Astrocyte (in vitro differentiated cells and primary cell): ENCODE measurements around the gene SEMA4C. TPM values are rescaled to one million over a fixed set of nuclear protein-coding genes. Genes with fewer than 3 reads are reported as not detected.

ENCODE experiments used
- DNase-seq: peaks from one replicate; pipeline ENCODE4 v3.0.0-alpha.2; 2010; ENCODE audit warnings: low read depth
- FAIRE-seq: peaks from 2 replicates; lab custom pipeline; 2011; peaks lifted over from hg19 to GRCh38; lab: Jason Lieb, UNC
- H2AFZ ChIP-seq: 2 replicates; pipeline ENCODE4 v1.6.0; 2012; ENCODE audit warnings: low read depth, low read length, inconsistent platforms
- H3K27ac ChIP-seq: 2 replicates; pipeline ENCODE4 v1.5.1; 2011; ENCODE audit warnings: low read depth, low read length, inconsistent platforms
- H3K27me3 ChIP-seq: 2 replicates; pipeline ENCODE4 v1.6.0; 2011; ENCODE audit warnings: low read length, inconsistent platforms; ENCODE audit not compliant: insufficient read depth
- H3K36me3 ChIP-seq: 2 replicates; pipeline ENCODE4 v1.5.1; 2011; ENCODE audit warnings: low read length, inconsistent platforms; ENCODE audit not compliant: insufficient read depth
- H3K4me1 ChIP-seq: 2 replicates; pipeline ENCODE4 v1.5.1; 2011; ENCODE audit warnings: low read length, inconsistent platforms; ENCODE audit not compliant: insufficient read depth
- H3K4me2 ChIP-seq: 2 replicates; pipeline ENCODE4 v1.6.0; 2012; ENCODE audit warnings: low read length, inconsistent platforms
- H3K4me3 ChIP-seq: 2 replicates; pipeline ENCODE4 v1.5.1; 2011; ENCODE audit warnings: low read depth, mild to moderate bottlenecking, low read length, inconsistent platforms; ENCODE audit not compliant: insufficient read depth
- H3K79me2 ChIP-seq: 2 replicates; pipeline ENCODE4 v1.6.0; 2012; ENCODE audit warnings: mild to moderate bottlenecking, low read length, inconsistent platforms; ENCODE audit not compliant: insufficient read depth
- H3K9ac ChIP-seq: 2 replicates; pipeline ENCODE4 v1.6.0; 2012; ENCODE audit warnings: mild to moderate bottlenecking, low read length, inconsistent platforms
- H3K9me3 ChIP-seq: 2 replicates; pipeline ENCODE4 v1.5.1; 2012; ENCODE audit warnings: low read depth, mild to moderate bottlenecking, low read length, inconsistent platforms; ENCODE audit not compliant: insufficient read depth
- H4K20me1 ChIP-seq: 2 replicates; pipeline ENCODE4 v1.6.0; 2012; ENCODE audit warnings: low read length, inconsistent platforms; ENCODE audit not compliant: insufficient read depth
- H3K27ac Mint-ChIP-seq: one replicate; pipeline ENCODE4 v1.8.0; 2021; ENCODE audit warnings: mild to moderate bottlenecking, mixed read lengths; ENCODE audit not compliant: unreplicated experiment
- H3K27me3 Mint-ChIP-seq: one replicate; pipeline ENCODE4 v1.8.0; 2021; ENCODE audit warnings: low read depth, mixed read lengths; ENCODE audit not compliant: unreplicated experiment
- H3K36me3 Mint-ChIP-seq: one replicate; pipeline ENCODE4 v1.8.0; 2021; ENCODE audit warnings: low read depth, mixed read lengths; ENCODE audit not compliant: unreplicated experiment
- H3K4me1 Mint-ChIP-seq: one replicate; pipeline ENCODE4 v1.8.0; 2021; ENCODE audit warnings: low read depth, mixed read lengths; ENCODE audit not compliant: unreplicated experiment
- H3K4me3 Mint-ChIP-seq: one replicate; pipeline ENCODE4 v1.8.0; 2021; ENCODE audit warnings: mild to moderate bottlenecking, moderate library complexity, mixed read lengths; ENCODE audit not compliant: unreplicated experiment
- H3K9me3 Mint-ChIP-seq: one replicate; pipeline ENCODE4 v1.8.0; 2021; ENCODE audit warnings: mild to moderate bottlenecking, mixed read lengths; ENCODE audit not compliant: unreplicated experiment
- EZH2 ChIP-seq: IDR thresholded peaks from 2 replicates; pipeline ENCODE4 v1.6.1; 2012; ENCODE audit warnings: mild to moderate bottlenecking, low read length, inconsistent platforms; ENCODE audit not compliant: insufficient read depth
- total RNA-seq: library from RNA; stranded (reverse); gene quantifications from 2 replicates; pipeline ENCODE4 v1.2.1, GENCODE V29; 2021
- TF ChIP-seq, protein P1 (sequence below): IDR thresholded peaks from 2 replicates; pipeline ENCODE4 v1.5.1; 2011; ENCODE audit warnings: low read depth, mild to moderate bottlenecking, inconsistent platforms, low read length, moderate library complexity; ENCODE audit not compliant: insufficient read depth

The SEMA4C gene
- total RNA-seq, 1 donor from 2014 or later = 32.8 TPM

DNA sequence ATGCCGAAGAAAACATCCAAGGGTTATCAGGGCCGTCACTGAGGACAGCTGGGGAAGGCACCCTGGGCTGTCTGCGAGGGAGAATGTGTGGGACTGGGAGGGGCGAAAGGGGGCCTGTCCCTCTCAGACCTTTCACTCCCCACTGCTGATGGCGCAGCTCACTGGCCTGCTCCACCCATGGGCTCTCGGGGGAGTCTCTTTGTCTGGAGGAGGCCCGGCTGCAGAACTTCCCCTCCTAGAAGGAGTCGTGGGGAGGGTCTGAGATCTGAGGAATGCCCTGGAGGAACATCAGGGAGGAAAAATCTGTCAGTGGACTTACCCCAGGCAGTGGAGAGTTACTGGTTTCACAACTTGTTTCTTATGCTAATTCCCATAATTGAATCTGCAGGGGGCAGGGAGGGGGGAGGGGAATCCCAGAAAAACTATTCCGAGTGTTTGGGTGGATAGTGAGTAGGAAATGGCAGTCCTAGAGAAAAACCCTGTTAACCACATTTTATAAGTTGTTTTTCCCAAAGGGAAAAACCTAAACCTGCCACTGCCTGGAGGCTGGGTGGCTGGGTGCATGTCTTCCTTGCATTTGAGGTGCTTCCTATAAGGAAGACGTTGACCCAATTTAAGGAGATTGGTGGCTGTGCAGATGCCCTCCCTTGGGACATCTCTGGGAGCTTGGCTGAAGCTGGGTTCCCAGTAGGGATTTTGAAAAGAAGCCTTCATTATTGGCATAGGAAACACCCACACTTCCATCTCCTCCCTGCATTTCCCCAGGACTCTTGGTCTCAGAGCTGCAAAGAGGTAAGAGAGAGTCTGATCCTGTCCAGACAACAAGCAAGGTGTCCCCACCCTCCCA, 11.7 kb upstream of the SEMA4C start:
- H4K20me1 ChIP-seq = no peaks in the 10 kb centered on the region
- DNase-seq (no peak), FAIRE-seq (no peak)
- Mint-ChIP-seq H3K4me1 (peaks cover 11% of the 10 kb centered on the region), H3K4me3 (no peak overlapping the region), H3K27ac (no peak overlapping the region), H3K27me3 (peaks cover 16% of the 10 kb centered on the region), H3K9me3 (no peaks in the 10 kb centered on the region), H3K36me3 (no peaks in the 10 kb centered on the region)
- no peak overlapping the region for H3K4me3 ChIP-seq
- TF ChIP-seq, protein P1, sequence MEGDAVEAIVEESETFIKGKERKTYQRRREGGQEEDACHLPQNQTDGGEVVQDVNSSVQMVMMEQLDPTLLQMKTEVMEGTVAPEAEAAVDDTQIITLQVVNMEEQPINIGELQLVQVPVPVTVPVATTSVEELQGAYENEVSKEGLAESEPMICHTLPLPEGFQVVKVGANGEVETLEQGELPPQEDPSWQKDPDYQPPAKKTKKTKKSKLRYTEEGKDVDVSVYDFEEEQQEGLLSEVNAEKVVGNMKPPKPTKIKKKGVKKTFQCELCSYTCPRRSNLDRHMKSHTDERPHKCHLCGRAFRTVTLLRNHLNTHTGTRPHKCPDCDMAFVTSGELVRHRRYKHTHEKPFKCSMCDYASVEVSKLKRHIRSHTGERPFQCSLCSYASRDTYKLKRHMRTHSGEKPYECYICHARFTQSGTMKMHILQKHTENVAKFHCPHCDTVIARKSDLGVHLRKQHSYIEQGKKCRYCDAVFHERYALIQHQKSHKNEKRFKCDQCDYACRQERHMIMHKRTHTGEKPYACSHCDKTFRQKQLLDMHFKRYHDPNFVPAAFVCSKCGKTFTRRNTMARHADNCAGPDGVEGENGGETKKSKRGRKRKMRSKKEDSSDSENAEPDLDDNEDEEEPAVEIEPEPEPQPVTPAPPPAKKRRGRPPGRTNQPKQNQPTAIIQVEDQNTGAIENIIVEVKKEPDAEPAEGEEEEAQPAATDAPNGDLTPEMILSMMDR = no peak
- TF ChIP-seq EZH2 = no peak
- peaks cover 5% of the 10 kb centered on the region for H3K27me3 ChIP-seq
- H3K36me3 ChIP-seq = no peaks in the 10 kb centered on the region
- H3K4me1 ChIP-seq = no peaks in the 10 kb centered on the region
- H3K27ac ChIP-seq = no peak overlapping the region
- H3K9me3 ChIP-seq = no peaks in the 10 kb centered on the region
- no peak overlapping the region for H3K4me2 ChIP-seq
- no peak overlapping the region for H2AFZ ChIP-seq
- H3K79me2 ChIP-seq = no peaks in the 10 kb centered on the region
- no peak overlapping the region for H3K9ac ChIP-seq

DNA sequence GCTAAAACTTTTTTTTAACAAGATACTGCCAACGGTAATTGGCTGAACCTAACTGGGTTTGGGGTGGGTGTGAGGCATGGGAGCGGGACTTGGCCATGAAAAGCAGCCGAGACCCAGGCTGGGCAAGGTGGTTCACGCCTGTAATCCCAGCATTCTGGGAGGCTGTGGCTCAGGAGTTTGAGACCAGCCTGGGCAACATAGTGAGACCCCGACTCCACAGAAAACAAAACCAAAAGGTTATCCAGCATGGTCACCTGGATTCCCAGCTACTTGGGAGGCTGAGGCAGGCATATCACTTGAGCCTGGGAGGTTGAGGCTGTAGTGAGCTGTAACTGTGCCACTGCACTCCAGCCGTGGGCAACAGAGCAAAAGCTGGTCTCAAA, 11.0 kb upstream of the SEMA4C start:
- no peaks in the 10 kb centered on the region for H3K36me3 ChIP-seq
- H2AFZ ChIP-seq = no peak overlapping the region
- FAIRE-seq (no peak), DNase-seq (no peak)
- Mint-ChIP-seq H3K27ac (no peak overlapping the region), H3K9me3 (no peaks in the 10 kb centered on the region), H3K27me3 (peaks cover 17% of the 10 kb centered on the region), H3K4me1 (peaks cover 12% of the 10 kb centered on the region), H3K36me3 (no peaks in the 10 kb centered on the region), H3K4me3 (no peak overlapping the region)
- H3K4me1 ChIP-seq = no peaks in the 10 kb centered on the region
- no peak overlapping the region for H3K27ac ChIP-seq
- no peak overlapping the region for H3K4me2 ChIP-seq
- H3K9ac ChIP-seq = no peak overlapping the region
- H3K9me3 ChIP-seq = no peaks in the 10 kb centered on the region
- no peaks in the 10 kb centered on the region for H3K79me2 ChIP-seq
- H3K27me3 ChIP-seq = peaks cover 5% of the 10 kb centered on the region
- H3K4me3 ChIP-seq = no peak overlapping the region
- TF ChIP-seq, protein P1 = no peak
- TF ChIP-seq EZH2 = no peak
- no peaks in the 10 kb centered on the region for H4K20me1 ChIP-seq

DNA sequence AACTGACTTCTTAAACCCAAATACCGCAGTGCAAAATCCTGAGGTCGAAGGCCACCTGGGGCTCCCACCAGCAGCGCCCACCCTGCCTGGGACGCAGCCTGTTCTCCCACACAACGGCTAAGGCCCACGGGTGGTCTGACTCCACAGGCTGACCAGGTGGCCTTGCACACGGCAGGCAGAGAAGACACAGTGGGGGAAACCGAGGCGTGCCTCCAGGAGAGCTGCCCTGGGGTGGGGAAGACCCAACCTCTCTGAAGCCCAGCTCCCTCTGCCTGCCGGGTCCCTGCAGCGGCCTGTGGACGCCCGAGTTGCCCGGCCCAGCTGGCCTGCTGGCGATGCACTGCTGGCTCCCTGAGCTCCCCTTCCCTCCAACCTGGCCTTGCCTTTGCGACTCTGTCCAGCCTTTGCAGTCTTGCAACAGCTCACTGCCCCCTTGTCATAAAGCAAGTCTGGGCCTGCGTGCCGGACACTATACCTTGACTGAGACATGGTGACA, 9.7 kb upstream of the SEMA4C start:
- TF ChIP-seq, protein P1 = no peak
- no peak for TF ChIP-seq EZH2
- Histone ChIP-seq H3K27ac (no peak overlapping the region), H3K27me3 (peaks cover 5% of the 10 kb centered on the region), H3K9me3 (no peaks in the 10 kb centered on the region), H2AFZ (no peak overlapping the region), H3K4me3 (no peak overlapping the region), H3K36me3 (no peaks in the 10 kb centered on the region), H3K79me2 (no peaks in the 10 kb centered on the region), H4K20me1 (no peaks in the 10 kb centered on the region), H3K9ac (no peak overlapping the region), H3K4me1 (no peaks in the 10 kb centered on the region), H3K4me2 (no peak overlapping the region)
- no peak overlapping the region for H3K27ac Mint-ChIP-seq
- no peaks in the 10 kb centered on the region for H3K9me3 Mint-ChIP-seq
- DNase-seq (no peak), FAIRE-seq (no peak)
- no peak overlapping the region for H3K4me3 Mint-ChIP-seq
- peaks cover 14% of the 10 kb centered on the region for H3K27me3 Mint-ChIP-seq
- peaks cover 18% of the 10 kb centered on the region for H3K4me1 Mint-ChIP-seq
- H3K36me3 Mint-ChIP-seq = no peaks in the 10 kb centered on the region
